Fibroblast of pulmonary artery (primary cell): ENCODE results near the gene HPCAL4.

Experiments used
- DNase-seq: peaks from one replicate; pipeline ENCODE4 v3.0.0-alpha.2; 2010; ENCODE audit warnings: low read depth
- H3K4me3 ChIP-seq: replicated peaks from 2 replicates; pipeline ENCODE4 v1.5.1; 2011; ENCODE audit warnings: low read depth, mild to moderate bottlenecking, control low read depth, low read length, moderate library complexity
- CTCF ChIP-seq: IDR thresholded peaks from 2 replicates; pipeline ENCODE4 v1.5.1; 2011; ENCODE audit warnings: mild to moderate bottlenecking, control low read depth, low read length, inconsistent platforms; ENCODE audit errors: missing control alignments

The HPCAL4 gene

GRCh38 chr1:39691383-39692151 is at the start of gene HPCAL4:
TSS of gene HPCAL4 (minus strand) at chr1:39691433. CDS start at chr1:39684603, 6,830 bp downstream.
- no peak for TF ChIP-seq CTCF
- DNase-seq = peak; percentile 71
- peak within 1 kb of the TSS; percentile 28 for H3K4me3 ChIP-seq

- DNase-seq = peak; percentile 90
- H3K4me3 ChIP-seq = peak within 1 kb of the TSS; percentile 93
- no peak for TF ChIP-seq CTCF
These were observed 47.6 kb upstream of the HPCAL4 start, which contains the start of gene PPIE for GRCh38 chr1:39738622-39739366. TSS of gene PPIE (plus strand) at chr1:39738882. CDS start at chr1:39738901, 19 bp downstream.

- TF ChIP-seq CTCF = no peak
- peak; percentile 32 for DNase-seq
- H3K4me3 ChIP-seq = no peak overlapping the region
These were observed 46.4 kb upstream of the HPCAL4 start for GRCh38 chr1:39737546-39738169.

- DNase-seq = no peak
- no peak for TF ChIP-seq CTCF
- no peak overlapping the region for H3K4me3 ChIP-seq
These were observed 44.5 kb upstream of the HPCAL4 start for GRCh38 chr1:39735731-39736130.

DNA sequence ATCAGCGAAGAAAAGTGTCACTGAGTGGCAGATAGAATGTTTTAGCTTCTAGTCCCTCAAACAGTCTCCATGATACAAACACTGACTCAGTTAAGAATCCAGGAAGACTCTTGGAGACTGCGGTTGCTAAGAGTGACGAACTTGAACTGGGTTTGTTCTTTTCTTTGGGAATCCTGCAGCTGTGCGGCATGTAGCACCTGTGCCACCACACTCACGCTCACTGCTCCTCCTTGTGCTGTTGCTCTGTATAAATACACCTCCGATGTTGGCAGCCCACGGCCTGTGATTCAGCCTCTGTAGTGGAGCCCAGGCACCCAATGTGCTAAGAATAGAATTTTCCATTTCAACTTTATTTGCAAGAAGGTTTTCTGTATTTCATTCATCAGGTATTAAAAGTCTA is 41.9 kb upstream of the HPCAL4 start:
- DNase-seq = no peak
- no peak for TF ChIP-seq CTCF

GRCh38 chr1:39732730-39733129 is 41.5 kb upstream of the HPCAL4 start:
- no peak for DNase-seq
- H3K4me3 ChIP-seq = no peak overlapping the region
- TF ChIP-seq CTCF = no peak

More for the DNA sequence above, 41.9 kb upstream of the HPCAL4 start:
- no peak overlapping the region for H3K4me3 ChIP-seq
